ENCODE data around the gene SIGLEC14.

Gene SIGLEC14

GRCh38 chr19:51668216-51668615, 21.6 kb upstream of the SIGLEC14 start:
- DNase-seq = no peak

GRCh38 chr19:51664997-51665396, 18.4 kb upstream of the SIGLEC14 start:
- no peak for DNase-seq

- DNase-seq = no peak
These were observed 17.5 kb upstream of the SIGLEC14 start for GRCh38 chr19:51664131-51664530.

GRCh38 chr19:51663650-51664049, 17.0 kb upstream of the SIGLEC14 start:
- no peak for DNase-seq

GRCh38 chr19:51660975-51661600, 14.5 kb upstream of the SIGLEC14 start:
- DNase-seq = peak; percentile 41 to 48

- no peak for DNase-seq
These were observed 8.2 kb upstream of the SIGLEC14 start for GRCh38 chr19:51654783-51655182.

- DNase-seq = no peak
These were observed 6.5 kb upstream of the SIGLEC14 start for GRCh38 chr19:51653162-51653561.

GRCh38 chr19:51652266-51652665, 5.6 kb upstream of the SIGLEC14 start:
- DNase-seq = no peak

GRCh38 chr19:51651216-51651846, 4.7 kb upstream of the SIGLEC14 start:
- DNase-seq = peak; percentile 11 to 57

GRCh38 chr19:51647318-51647717, 693 bp upstream of the SIGLEC14 start:
- DNase-seq = no peak

- no peak for DNase-seq
These were observed 1.9 kb downstream of the SIGLEC14 start for GRCh38 chr19:51644636-51645271.

GRCh38 chr19:51641648-51642047, 5.0 kb downstream of the SIGLEC14 start:
- no peak for DNase-seq

GRCh38 chr19:51640386-51640785, 6.2 kb downstream of the SIGLEC14 start:
- DNase-seq = no peak

- no peak for DNase-seq
These were observed 6.7 kb downstream of the SIGLEC14 start for GRCh38 chr19:51639916-51640315.

GRCh38 chr19:51637362-51637978, 9.2 kb downstream of the SIGLEC14 start:
- DNase-seq = no peak

- DNase-seq = no peak
These were observed 14.5 kb downstream of the SIGLEC14 start for GRCh38 chr19:51632126-51632525.

- peak in 1 of 2 donors; percentile 18 for DNase-seq
These were observed 16.3 kb downstream of the SIGLEC14 start, which contains the start of gene SIGLEC5 for GRCh38 chr19:51630315-51630714. Gene SIGLEC5 (minus strand): TSS chr19:51630401. CDS start chr19:51630335, 66 bp downstream.

- no peak for DNase-seq
These were observed 18.3 kb downstream of the SIGLEC14 start for GRCh38 chr19:51628153-51628939.

- no peak for DNase-seq
These were observed 19.0 kb downstream of the SIGLEC14 start for GRCh38 chr19:51627491-51628138.

GRCh38 chr19:51626675-51627074, 19.9 kb downstream of the SIGLEC14 start:
- DNase-seq = no peak

- peak in 1 of 2 donors; percentile 22 for DNase-seq
These were observed 25.4 kb downstream of the SIGLEC14 start for GRCh38 chr19:51621178-51621577.

GRCh38 chr19:51615991-51616390, 30.6 kb downstream of the SIGLEC14 start:
- DNase-seq = no peak
